GM10248 (cell line): ENCODE measurements around the gene LGI2.
"Not testable (repeated sequence)": the region's sequence is repeated elsewhere in the genome, so short reads cannot be mapped to it uniquely, and the experiment has no call there.

ENCODE experiments used
- CTCF ChIA-PET: fragments of 300-600 bp; sonication (Branson Sonifier 250); formaldehyde crosslinking; extraction: SDS; loops from one replicate; lab custom pipeline; 2021; ENCODE audit warnings: antibody characterized with exemption; lab: Yijun Ruan, JAX
- POLR2A ChIA-PET: fragments of 350-650 bp; sonication (Branson Sonifier 250); formaldehyde crosslinking; extraction: SDS; loops from one replicate; lab custom pipeline; 2020; ENCODE audit warnings: antibody characterized with exemption; lab: Yijun Ruan, JAX
- DNase-seq: peaks from one replicate; pipeline ENCODE4 v3.0.0; 2012; ENCODE audit errors: extremely low spot score
- TF ChIP-seq, protein P1 (sequence below): IDR thresholded peaks from 2 replicates; pipeline ENCODE4 v1.5.1; 2012; ENCODE audit warnings: mild to moderate bottlenecking, low read depth; ENCODE audit errors: extremely low read depth, missing control alignments, control extremely low read depth

The LGI2 gene

DNA sequence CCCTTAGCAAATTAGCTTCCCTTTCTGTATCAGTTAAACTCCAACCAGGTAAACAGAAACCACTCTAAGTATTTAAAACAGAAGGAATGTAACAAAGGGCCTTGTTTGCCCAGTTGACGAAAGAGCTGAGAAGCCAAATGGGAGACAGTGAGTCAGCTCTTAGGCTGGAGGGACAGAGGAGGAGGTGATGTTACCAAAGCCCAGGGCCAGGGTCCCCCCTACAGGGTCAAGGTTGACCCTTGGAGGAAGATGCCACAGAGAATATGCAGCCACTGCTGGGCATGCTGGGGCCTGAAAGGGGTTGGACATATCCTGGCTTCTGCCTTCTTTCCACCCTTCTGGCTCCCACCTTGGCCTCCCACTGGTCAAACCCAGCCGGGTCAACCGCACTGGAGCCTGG lies 38.3 kb upstream of the LGI2 start:
- DNase-seq = no peak
- ChIA-PET CTCF (interaction anchor here (0.6 kb wide), 1 partner anchor 30 kb away, joined by 3 read pairs; no protein-coding TSS in a partner anchor), POLR2A (no interaction called here)
- TF ChIP-seq, protein P1, sequence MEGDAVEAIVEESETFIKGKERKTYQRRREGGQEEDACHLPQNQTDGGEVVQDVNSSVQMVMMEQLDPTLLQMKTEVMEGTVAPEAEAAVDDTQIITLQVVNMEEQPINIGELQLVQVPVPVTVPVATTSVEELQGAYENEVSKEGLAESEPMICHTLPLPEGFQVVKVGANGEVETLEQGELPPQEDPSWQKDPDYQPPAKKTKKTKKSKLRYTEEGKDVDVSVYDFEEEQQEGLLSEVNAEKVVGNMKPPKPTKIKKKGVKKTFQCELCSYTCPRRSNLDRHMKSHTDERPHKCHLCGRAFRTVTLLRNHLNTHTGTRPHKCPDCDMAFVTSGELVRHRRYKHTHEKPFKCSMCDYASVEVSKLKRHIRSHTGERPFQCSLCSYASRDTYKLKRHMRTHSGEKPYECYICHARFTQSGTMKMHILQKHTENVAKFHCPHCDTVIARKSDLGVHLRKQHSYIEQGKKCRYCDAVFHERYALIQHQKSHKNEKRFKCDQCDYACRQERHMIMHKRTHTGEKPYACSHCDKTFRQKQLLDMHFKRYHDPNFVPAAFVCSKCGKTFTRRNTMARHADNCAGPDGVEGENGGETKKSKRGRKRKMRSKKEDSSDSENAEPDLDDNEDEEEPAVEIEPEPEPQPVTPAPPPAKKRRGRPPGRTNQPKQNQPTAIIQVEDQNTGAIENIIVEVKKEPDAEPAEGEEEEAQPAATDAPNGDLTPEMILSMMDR = no peak

DNA sequence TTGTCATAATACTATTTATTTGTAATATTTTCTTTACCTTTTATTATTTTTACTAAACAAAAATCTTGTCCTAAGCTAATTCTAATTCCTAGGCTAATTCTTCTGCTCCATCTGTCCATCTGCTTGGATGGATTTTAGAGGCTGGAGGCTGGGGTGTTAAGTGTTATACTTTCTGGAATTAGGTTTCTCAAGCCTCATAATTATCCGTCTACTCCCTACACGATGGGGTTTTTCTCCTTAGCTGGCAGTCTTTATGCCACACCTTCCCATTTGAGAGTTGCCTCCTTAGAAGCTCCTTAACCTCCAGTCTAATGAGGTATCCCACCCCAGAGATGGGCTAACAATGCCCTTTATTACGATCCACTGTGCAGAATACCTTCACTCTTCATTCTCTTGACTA lies 37.6 kb upstream of the LGI2 start:
- TF ChIP-seq, protein P1 = no peak
- DNase-seq = no peak
- POLR2A ChIA-PET = no interaction called here
- CTCF ChIA-PET = interaction anchor here (0.6 kb wide), 1 partner anchor 29 kb away, joined by 3 read pairs; no protein-coding TSS in a partner anchor

DNA sequence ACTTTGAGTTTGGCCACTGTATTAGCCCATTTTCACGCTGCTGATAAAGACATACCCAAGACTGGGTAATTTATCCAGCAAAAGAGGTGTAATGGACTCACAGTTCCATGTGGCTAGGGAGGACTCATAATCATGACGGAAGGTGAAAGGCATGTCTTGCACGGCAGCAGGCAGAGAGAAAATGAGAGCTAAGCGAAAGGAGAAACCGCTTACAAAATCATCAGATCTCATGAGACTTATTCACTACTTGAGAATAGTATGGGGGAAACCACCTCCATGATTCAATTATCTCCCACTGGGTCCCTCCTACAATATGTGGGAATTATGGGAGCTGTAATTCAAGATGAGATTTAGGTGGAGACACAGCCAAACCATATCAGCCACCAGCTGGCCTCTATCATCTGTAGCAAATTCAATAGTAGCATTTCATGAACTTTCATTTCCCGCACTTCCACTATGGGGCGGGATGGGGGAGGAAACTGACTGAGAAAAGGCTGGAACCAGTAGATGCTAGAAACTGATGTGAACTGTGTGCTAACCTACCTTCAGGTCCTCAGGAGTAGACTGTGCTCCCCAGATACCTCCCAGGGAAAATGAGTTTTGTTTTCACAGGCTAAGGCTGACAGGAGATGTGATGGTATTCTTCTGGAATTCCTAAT lies 35.3 kb upstream of the LGI2 start:
- TF ChIP-seq, protein P1 = no peak
- ChIA-PET CTCF (interaction anchor here (1.2 to 1.3 kb wide), 2 partner anchors 17 to 20 kb away, joined by 3 to 5 read pairs; no protein-coding TSS in a partner anchor), POLR2A (no interaction called here)
- no peak for DNase-seq

DNA sequence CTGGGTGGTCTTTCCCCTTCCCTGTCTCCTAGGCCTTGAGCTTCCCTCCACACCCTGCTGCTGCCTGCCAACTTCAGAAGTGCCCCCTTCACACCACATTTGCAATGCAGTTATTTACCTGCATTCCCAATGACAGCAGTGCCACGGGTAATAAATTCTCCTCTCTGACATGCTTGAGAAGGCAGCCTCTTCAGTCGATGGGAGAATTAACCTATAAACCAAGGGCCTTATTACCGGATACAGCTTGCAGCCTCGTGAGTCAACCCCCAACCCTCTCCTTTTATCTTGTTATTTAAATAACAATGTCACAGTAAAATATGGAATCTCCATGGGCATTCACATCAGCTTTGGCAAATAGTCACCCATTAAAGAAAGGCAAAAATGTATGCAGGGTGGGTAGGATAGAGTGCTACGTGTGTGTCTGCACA lies 34.7 kb upstream of the LGI2 start:
- TF ChIP-seq, protein P1 = no peak
- ChIA-PET CTCF (interaction anchor here (1.2 to 1.3 kb wide), 3 partner anchors 16 to 50 kb away, joined by 3 to 5 read pairs (median 3); no protein-coding TSS in a partner anchor), POLR2A (no interaction called here)
- no peak for DNase-seq

DNA sequence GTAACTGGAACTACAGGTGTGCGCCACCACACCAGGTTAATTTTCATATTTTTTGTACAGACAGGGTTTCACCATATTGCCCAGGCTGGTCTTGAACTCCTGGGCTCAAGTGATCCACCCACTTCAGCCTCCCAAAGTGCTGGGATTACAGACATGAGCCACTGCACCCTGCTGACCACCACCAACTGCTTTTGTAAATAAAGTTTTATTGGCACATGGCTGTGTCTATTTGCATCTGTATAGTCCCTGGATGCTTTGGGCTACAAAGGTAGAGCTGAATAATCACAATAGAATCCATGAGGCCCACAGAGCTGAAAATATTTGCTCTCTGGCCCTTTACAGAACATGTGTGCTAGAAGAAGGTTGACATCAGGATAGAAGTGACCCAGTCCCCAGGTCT lies 33.7 kb upstream of the LGI2 start:
- CTCF ChIA-PET = interaction anchor here (1.3 kb wide), 2 partner anchors 18 to 49 kb away, joined by 3 to 5 read pairs; no protein-coding TSS in a partner anchor
- POLR2A ChIA-PET, DNase-seq: not testable (repeated sequence)

DNA sequence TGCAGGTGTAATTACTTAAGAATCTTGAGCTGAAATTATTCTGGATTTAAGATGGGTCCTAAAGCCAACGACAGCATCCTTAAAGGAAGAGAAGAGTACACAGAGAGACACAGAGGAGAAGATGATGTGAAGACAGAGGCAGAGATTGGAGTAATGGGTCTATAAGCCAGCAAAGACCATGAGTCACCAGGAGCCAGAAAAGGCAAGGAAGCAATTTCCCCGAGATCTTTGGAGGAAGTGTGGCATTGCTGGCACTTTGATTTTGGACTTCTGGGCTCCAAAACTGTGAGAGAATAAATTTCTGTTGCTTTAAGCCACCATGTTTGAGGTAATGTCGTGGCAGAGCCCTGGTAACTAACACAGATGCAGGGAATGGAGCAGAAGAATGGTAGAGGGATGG lies 32.4 kb upstream of the LGI2 start:
- TF ChIP-seq, protein P1 = no peak
- ChIA-PET CTCF (interaction anchor here (1.4 kb wide), 1 partner anchor 10 kb away, joined by 3 read pairs; no protein-coding TSS in a partner anchor), POLR2A (no interaction called here)
- DNase-seq = no peak

GRCh38 chr4:25062098-25062497 lies 31.4 kb upstream of the LGI2 start:
- ChIA-PET POLR2A (no interaction called here), CTCF (interaction anchor here (1.4 to 2.2 kb wide), 2 partner anchors 11 to 16 kb away, joined by 3 to 6 read pairs; no protein-coding TSS in a partner anchor)
- DNase-seq = no peak
- TF ChIP-seq, protein P1 = no peak
